HPDE6-E6E7 (cell line): ENCODE measurements around the gene SRC.

ENCODE experiments used
- DNase-seq: peaks from one replicate; pipeline ENCODE4 v3.0.0; 2011; ENCODE audit warnings: missing footprints; ENCODE audit errors: extremely low spot score

Gene SRC

GRCh38 chr20:37426106-37426505 is 80.2 kb downstream of the SRC start:
- DNase-seq = no peak

GRCh38 chr20:37426978-37427377 is 81.0 kb downstream of the SRC start:
- DNase-seq = no peak

- no peak for DNase-seq
Measured at GRCh38 chr20:37430044-37430443, 84.1 kb downstream of the SRC start.

GRCh38 chr20:37430778-37431460 is 85.0 kb downstream of the SRC start:
- DNase-seq = no peak

- DNase-seq = no peak
Measured at GRCh38 chr20:37431786-37432185, 85.8 kb downstream of the SRC start.

GRCh38 chr20:37432606-37433005 is 86.7 kb downstream of the SRC start:
- DNase-seq = no peak

DNA sequence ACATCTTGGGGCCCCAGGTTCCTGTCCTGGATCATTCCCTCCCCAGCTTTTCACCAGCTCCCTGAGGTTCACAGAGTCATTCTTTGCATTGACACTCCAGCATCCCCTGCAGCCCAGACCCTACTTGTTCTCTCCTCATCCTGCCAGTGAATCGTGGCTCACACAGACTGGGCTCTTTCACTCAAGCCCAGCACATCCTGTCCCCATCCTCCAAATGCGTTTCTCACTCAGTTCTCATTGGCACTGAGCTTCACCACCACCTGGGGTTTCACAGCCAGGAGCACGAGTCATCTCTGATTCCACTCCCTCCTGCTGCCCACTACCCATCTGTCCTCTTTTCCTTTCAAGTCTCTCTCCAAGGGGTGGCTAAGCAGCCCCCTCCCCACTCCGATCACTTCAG is 89.7 kb downstream of the SRC start:
- no peak for DNase-seq

GRCh38 chr20:37436527-37437186 is 90.7 kb downstream of the SRC start:
- DNase-seq = no peak

DNA sequence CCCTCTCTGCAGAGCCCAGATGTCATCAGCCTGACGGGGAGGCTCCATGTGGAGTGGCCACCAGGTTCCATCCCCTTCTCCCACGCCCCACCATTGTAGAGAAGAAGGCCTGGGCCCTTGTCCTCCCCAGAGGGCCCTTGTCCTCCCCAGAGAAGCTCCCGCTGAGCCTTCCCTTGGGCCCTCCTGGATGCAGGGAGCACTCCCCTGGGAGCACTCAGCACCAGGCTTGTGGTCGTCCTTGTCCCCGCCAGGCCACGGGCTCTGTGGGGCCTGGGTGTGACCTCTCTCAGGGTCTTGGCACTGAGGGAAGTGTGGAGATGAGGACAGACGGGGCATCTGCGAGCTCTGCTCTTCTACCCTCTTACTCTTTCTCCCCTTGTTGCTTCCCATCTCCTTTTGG is 91.7 kb downstream of the SRC start:
- DNase-seq = no peak

- no peak for DNase-seq
Measured at GRCh38 chr20:37438464-37439222, 92.7 kb downstream of the SRC start.

DNA sequence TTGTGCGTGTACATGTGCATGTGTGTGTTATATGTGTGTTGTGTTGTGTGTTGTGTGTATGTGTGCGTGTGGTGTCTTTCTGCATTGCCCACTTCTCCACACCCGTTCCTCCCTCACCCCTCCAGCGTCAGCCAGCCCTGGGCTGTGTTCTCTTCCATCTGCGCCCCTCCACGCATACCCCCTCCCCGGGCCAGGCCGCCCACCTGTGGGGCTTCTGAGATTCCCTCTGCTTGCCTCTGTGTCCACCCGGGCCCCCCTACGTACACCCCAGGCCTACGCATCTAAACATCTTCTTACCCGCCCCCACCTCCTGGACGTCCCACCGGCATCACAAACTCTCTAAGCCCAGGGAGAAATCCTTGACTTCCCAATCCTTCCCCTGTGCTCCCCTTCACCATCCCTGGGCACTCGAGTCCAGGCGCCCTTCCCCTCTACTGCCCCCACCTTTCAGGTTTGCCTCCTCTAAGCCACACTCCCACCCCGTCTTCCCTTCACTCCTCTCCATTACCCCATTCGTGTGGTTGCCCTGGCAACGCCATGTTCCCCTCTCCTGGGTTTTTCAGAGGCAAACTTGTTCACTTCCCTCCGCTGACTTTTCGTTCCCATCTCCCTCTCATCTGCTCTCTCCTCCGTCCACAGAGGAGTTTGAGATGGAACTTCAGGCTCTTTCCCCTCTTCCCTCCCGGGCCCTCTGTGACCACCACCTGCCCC is 93.4 kb downstream of the SRC start:
- no peak for DNase-seq

DNA sequence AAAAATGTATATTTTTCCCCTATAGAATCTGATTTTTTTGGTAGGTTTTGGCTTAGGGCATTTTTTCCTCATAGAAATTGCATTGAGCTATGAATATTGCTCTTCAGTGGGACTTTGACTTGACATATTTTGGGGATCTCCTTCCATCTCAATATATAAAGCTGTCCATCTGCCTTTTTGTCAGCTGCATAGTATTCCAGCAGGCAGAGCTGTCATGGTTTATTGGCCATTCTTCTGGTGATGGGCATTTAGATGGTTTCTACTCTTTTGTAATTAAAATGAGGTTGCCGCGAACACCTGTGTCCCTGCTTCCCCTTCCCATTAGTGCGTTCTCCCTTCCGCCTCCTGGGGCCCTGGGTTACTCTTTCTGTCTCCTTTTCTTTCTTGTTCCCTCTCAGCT is 95.1 kb downstream of the SRC start:
- no peak for DNase-seq

DNA sequence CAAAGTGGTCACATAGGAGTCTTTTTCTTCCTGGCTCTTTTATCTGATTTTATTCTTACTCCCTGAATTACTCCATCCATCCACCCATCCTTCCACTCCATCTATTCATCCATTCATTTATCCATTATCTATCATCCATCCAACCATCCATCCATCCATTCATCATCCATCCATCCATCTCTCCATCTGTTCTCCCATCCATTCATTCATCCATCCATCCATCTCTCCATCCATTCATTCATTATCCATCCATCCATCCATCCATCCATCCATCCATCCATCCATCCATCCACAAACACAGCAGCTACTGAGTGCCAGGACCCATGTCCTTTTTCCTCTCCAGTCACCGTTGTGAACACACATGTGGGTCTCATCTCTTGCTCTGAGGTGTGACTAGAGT is 96.6 kb downstream of the SRC start:
- no peak for DNase-seq

GRCh38 chr20:37442986-37443385 is 97.0 kb downstream of the SRC start:
- DNase-seq = no peak

GRCh38 chr20:37443596-37443995 is 97.7 kb downstream of the SRC start:
- no peak for DNase-seq

DNA sequence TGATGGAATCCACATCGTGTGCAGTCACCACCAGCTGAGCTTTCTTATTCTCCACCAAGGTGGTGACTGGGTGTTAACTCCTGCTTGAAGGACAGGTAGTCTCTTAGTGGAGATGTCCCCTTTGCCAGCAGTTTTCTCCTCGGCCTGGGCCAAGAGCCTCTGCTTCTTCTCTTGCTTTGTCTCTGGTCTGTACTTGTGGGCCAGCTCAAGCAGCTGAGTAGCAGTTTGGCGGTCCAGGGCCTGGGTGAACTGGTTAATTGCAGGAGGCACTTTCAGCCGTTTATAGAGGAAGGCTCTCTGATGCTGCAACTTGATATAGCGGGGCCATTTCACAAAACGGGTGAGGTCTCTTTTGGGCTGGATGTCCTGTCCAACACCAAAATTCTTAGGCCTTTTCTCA is 99.1 kb downstream of the SRC start:
- no peak for DNase-seq

GRCh38 chr20:37446286-37447032 is 100.5 kb downstream of the SRC start:
- no peak for DNase-seq

GRCh38 chr20:37447688-37448087 is 101.7 kb downstream of the SRC start:
- no peak for DNase-seq

GRCh38 chr20:37449276-37449675 is 103.3 kb downstream of the SRC start:
- no peak for DNase-seq

GRCh38 chr20:37450344-37450743 is 104.4 kb downstream of the SRC start:
- DNase-seq = no peak

- no peak for DNase-seq
Measured at GRCh38 chr20:37451616-37452015, 105.7 kb downstream of the SRC start.

- DNase-seq = no peak
Measured at GRCh38 chr20:37452236-37452635, 106.3 kb downstream of the SRC start.
